ENCODE data around the gene KLF5. TPM values are rescaled to one million over a fixed set of nuclear protein-coding genes. Genes with fewer than 3 reads are reported as not detected.
A peak's percentile ranks its signal among the peaks of the same experiment; 100 is the strongest.
"Not testable (repeated sequence)": the region's sequence is repeated elsewhere in the genome, so short reads cannot be mapped to it uniquely, and the experiment has no call there.

Gene KLF5
- 4.9 TPM for polyA plus RNA-seq (2013, experiment 1 of 2; ENCODE audit: insufficient read length)
- polyA plus RNA-seq (2013, experiment 2 of 2; ENCODE audit: insufficient read length), result 8.1 TPM

DNA sequence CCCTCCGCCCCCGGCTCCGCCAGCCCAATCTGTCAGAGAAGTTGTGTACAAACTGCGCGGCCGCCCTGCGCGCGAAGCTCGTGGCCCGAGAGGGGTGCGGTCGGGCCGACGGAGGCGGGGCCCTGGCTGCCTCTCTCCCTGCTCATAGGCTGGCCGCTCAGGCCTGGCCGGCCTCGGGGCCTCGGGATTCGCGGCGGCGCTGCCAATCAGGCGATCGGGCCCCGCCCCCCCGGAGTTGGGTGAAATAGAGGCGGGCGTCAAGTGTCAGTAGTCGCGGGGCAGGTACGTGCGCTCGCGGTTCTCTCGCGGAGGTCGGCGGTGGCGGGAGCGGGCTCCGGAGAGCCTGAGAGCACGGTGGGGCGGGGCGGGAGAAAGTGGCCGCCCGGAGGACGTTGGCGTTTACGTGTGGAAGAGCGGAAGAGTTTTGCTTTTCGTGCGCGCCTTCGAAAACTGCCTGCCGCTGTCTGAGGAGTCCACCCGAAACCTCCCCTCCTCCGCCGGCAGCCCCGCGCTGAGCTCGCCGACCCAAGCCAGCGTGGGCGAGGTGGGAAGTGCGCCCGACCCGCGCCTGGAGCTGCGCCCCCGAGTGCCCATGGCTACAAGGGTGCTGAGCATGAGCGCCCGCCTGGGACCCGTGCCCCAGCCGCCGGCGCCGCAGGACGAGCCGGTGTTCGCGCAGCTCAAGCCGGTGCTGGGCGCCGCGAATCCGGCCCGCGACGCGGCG is at the start of gene KLF5:
Gene KLF5 (plus strand): TSS at position 270 of the 724 bp plus-strand sequence. CDS start 323 bp downstream, at position 593.
- peak; percentile 92 for DNase-seq

DNA sequence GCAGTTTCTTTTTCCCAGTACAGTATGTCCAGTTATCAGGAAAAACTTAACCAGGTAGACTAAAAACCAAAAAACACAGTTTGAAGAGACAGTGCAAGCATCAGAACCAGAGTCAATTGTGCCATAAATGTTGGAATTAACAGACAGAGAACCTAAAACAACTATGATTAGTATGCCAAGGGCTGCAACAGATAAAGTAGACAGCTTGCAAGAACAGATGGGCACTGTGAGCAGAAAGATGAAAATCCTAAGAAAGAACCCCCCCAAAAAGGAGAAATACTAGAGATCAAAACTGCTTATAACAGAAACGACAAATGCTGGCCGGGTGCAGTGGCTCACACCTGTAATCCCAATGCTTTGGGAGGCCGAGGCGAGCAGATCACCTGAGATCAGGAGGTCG is 47.1 kb upstream of the KLF5 start:
- no peak for DNase-seq

DNA sequence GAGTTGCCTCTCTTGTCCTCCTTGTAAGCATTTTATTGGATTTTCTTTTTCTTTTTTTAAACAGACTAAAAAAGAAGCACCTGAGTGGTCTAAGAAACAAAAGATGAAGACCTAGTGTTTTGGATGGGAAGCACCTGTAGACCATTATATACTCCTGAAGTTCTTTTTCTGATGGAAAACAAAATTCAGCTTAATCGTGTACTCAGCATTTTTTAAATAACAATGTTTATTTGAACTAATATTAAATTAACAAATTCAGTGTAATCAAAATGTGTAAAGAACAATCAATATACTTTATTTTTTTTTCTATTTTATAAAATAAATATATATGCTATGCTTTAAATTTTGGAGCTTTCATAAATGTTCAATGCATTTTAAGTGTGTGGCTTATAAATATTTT is 43.0 kb upstream of the KLF5 start:
- DNase-seq, result no peak

DNA sequence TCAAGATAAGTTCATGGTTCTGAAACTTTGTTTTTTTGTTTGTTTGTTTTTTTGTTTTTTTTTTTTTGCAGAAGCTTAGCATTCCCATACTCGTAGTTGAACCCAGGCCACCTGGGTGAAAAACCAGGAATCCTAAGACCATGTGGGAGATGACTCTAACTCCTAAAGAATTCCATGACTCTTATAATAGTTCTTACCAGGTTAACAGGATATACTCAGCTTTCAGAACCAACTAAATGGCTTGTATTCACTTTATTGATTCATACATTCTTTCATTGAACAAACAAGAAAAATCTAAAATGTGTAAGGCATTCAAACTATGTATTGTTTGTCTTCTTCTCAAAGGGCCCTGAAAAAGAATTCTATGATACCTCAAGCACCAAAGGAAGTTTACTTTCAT is 40.5 kb upstream of the KLF5 start:
- DNase-seq, result peak; percentile 59

DNA sequence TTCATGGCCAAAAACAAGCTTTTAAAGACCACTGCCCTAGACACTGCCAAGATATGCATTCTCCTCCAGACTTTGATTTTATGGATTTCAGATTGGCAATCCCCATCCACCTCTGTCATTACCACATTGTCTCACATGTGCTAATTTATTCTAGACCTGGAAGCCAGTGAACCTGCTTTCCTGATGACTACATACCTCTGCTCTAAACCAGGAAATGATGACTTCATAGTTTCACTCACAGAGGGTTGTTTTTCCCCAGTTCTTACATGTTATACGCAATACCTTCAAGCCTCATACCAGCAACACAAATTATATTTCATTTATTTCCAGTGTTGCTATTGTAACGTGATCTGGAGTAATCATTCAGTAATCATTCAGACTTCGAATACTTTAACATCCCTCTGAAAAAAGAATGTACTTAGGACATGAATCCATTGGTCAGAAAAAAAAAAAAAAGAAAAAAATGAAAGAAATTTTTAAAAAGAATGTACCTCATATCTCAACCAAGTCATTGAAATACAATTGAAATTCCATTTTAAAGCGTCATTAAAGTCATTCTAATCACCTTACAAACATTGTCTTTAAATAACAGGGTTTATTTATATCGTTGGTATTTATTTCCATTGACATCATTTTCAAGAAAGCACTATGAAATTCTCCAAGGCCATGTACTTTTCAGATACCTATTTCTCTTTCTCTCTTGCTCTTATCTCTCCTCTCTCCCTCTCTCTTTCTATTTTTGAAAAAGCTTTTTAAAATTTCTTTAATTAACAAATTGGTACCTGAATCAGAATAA is 33.4 kb upstream of the KLF5 start:
- DNase-seq, result peak; percentile 9

DNA sequence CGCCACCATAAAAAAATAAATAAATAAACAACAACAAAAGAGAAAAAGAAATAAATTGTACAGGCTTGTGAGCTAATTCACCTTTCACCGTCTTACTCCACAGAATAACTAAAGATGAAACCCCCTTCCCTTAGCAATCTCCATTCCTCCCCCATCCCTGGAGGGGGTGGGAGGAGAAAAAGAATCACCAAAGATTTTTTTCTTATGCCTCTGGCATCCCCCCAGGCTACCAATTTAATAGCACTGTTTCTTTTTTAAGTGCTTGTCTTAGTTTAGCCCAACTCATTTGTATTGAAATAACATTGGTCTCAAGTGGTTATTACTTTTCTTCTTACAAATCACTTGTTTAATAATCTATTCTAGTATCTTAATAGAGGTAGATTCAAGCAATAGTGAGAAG is 23.9 kb upstream of the KLF5 start:
- no peak for DNase-seq

DNA sequence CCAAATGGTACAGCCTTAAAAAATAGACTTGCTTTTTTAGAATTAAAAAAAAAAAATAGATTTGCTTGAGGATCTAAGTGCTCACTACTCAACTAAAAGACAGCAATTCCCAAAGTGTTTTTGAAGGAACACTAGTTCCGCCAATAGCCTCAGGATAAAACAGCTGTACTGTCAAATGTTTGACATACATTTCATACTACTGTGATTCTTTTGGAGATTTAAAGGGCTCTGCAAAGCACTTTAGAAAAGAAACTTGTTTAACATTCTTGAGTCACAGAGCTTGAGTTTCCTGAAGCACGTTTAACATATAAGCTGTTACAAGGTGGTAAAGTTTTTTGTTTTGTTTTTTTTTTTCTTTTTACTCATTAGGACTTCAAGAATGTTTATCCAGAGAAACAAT is 23.1 kb upstream of the KLF5 start:
- DNase-seq, result no peak

DNA sequence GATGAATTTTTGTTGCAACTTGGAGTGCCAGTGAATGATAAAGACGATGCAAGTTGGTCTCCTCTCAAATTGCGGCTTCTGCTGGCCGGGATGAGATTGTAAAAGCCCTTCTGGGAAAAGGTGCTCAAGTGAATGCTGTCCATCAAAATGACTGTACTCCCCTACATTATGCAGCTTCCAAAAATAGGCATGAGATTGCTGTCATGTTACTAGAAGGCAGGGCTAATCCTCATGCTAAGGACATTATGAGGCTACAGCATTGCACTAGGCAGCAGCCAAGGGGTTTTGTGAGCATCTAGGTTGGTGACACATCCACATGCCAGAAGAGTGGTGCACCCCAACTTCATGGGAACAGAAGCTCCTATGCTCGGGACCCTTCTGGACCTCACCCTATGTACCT is 22.2 kb upstream of the KLF5 start:
- no peak for DNase-seq

DNA sequence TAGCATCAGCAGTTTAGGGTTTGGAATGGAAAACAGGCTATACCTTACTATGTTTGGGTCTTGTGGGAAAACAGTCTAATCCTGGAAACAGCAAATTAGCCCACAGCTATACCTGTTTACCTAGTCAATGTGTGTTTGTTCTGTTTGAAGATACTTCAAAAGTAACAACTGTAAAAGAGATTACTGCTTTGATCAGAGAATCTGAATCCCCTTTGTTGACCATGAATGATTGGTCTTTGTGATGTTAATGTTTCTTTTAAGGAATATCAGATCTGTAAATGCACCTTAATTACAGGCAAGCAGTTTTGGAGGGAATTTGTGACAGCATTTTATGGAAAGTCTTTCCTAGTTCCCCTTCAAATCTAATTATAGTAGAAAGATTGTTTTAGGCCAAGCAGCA is 20.7 kb upstream of the KLF5 start:
- DNase-seq, result no peak

DNA sequence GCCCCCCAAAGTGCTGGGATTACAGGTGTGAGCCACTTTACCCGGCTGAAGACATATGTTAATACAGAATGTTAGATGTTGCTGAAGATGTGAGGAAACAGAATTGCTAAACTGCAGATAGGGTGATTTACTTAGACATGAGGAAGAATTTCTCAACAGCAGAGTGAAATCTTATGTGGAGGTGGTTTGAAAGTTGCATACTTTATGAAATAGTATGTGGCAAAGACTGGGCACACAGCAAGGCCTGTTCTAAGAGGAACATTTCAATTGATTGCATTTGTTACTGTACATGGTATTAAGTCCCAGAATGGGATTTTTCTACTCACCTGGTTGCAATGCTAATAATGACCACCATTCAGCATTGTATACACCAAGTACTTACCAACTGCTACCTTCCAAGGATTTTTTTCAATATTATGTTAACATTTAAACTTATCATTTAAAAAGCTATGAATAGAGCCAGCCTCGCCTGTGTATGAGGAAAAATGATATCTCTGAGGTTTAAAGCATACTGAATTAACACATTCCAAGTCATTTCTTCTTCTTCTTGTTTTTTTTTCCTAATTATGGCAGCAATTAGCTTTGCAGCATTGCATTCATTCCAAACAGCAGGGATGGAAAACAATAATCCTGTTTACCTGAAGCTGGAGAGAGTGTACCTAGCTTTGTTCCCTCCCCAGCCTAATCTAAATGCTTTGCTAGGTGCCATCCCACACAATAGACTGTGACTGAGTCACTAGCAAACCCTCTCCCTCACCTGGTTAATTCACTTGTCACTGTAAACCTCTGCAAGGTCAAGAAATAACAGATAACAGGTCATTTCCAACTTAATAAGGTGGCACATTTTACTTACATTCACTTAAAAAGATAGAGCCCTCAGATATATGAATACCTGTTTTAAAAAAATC is 19.4 kb upstream of the KLF5 start:
- no peak for DNase-seq

DNA sequence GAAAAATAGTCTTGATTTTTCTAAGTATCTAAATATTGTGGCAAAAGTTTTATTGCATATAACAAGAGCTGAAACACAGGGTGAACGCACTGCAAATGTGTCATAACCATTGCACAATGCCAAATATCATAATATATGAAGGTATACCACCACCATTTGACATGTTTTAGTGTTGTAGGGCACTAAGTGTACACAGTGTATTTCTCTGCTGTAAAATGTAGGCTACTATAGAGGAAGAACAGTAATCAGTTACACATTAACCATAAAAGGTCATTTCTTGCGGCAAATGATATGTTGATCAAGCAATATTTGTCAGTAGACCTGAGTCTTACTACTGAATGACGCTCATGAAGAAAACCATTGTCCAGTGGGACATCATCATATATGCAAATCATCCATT is 18.3 kb upstream of the KLF5 start:
- no peak for DNase-seq

DNA sequence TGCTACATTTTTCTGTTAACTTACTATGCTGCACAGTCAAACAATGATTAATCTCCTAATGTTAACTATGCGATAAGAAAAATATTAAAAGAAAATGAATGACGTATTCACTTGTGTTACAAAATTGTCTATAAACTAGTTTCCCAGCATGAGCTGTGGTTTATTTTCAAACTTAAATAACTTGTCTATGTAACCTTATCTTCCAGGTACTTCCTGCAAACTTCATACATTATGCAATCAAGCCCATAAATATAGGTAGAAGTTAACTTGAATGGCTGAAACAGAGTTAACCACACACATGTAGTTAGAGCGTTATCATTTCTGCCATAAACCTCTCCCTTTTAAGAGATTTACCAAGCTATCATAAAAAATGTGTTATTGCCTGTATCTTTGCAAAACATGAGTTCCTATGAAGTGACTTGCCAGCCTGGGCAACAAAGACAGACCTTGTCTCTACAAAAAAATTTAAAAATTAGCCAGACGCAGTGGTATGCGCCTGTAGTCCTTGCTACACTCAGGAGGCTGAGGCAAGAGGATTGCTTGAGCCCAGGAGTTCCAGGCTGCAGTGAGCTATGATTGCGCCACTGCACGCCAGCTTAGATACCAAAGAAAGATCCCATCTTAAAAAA is 17.7 kb upstream of the KLF5 start:
- no peak for DNase-seq

DNA sequence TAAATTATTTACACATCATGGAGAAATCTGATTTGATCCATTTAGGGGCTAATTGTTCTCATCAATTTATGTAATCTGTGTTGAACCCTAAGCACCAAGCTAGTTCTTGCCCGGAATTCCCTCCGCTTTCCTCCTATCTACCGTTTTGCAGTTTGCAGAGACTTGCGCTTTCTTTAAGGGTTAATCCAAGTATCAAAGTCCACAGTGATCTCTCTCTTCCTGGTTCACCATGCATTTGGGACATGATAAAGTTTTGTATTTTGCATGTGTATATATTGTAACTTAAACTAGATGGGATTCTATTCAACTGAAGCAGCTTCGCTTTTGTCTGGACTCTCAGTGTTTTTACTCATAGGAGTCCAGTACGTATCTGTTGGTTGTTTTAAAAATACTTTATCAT is 13.8 kb upstream of the KLF5 start:
- DNase-seq, result no peak

DNA sequence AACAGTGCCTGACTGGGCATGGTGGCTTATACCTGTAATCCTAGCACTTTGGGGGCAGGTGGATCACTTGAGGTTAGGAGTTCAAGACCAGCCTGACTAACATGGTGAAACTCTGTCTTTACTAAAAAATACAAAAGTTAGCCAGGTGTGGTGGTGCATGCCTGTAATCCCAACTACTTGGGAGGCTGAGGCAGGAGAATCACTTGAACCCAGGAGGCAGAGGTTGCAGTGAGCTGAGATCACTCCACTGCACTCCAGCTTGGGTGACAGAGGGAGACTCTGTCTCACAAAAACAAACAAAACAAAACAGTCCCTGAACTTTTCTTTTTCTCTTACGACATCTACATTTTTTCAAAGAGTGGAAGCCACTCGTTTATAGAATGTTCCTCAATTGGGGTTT is 10.2 kb upstream of the KLF5 start:
- not testable (repeated sequence) for DNase-seq

DNA sequence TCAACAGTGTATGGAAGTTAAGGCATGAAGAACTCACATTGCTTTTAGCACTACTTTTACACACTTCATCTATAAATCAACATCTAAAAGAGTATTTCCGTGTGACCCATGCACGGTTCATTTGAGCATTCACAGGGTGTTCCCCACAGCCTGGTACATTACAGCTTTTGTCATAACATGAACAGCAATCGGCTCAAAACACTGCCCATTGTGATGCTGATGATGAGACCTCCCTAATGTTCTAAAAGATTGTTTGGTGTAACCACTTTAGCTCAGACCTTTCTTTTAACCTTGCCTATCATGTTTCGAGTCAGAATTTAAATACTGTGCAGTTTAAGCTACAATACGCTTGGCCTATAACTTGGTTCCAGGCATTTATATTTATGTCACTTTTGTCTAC is 4.1 kb upstream of the KLF5 start:
- no peak for DNase-seq

DNA sequence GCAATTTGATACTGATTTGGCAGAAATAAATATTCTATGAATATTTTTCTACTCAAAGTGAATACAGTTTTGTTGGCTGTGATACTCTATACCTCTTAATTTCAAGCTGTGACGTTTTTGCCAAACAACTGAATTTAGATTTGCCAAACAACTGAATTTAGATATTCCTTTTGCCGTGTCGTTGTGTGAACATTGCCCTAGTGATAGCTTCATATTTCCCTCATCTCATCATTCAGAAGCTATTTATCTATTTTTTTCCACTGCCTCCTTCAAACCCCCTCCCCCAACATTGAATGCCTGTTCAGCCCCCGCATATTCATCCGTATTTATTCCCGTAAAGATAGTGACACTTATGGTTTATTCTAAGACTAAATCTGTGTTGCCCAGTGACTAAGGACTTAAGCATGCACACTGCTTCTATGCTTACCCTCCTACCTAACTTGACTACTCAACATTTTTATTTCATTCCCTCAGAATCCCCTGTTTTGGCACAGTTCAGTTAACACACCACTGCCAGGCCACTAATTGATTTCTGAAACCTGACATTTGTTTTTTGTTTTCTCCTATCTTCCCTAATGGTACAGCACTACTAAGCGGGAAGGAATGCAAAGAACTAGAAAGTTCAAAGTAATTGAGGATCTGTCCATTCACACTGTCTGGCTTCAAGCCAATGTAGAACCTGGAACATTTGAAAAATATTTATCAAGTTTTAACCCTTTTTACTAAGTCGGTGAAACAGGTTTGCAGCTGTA is 2.8 kb upstream of the KLF5 start:
- peak; percentile 75 for DNase-seq

DNA sequence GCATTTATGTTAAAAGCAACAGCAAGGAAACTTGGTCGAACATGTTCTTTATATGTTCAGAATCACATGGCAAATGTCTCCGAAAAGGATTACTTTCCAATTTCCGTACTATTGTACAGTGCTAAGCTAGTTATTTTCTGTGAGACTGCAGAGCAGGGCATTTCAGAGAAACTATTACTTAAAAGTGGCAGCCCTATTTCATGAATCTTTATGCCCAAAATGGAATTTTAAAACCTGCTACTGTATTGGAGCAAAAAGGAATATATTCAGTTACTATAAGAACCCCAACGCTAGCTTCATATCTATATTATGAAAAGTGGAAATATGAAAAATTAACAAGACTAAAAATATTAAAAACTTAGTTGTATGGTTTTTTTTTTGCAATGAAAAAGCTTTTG is 2.2 kb upstream of the KLF5 start:
- no peak for DNase-seq

DNA sequence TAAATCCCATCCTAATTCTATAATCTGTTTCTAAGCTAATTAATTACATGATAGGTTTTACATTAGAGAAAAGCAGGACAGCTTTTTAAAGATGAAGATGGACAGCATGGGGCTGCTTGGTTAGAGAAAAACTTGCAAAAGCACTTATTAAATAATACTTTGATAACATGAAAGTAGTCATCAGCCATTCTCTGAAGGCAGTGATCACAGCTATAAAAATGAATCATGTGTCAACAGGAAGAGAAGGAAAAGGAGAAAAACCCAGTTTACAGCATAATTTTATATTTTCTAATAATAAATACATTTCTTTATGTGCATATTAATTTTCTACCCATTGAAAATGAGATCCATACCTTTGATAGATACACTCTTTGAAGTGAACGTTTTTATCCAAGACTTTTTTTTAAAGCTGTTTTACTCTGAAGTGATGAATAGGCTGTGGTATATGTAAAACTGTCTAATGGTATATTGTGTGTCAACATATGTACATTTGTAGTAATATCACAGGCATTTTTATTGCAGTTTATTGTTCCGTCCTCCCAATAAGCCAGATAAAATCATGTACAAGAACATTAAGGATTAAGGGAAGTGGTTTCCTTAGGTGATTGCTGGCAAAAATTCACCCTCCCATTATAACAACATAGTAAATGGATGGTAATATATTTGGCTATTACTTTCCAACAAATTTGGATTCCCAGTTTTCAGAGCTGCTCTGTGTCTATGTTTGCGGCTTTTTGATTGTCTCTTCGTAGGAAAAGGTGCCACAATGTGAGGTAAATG is 1.3 kb upstream of the KLF5 start:
- DNase-seq, result no peak

DNA sequence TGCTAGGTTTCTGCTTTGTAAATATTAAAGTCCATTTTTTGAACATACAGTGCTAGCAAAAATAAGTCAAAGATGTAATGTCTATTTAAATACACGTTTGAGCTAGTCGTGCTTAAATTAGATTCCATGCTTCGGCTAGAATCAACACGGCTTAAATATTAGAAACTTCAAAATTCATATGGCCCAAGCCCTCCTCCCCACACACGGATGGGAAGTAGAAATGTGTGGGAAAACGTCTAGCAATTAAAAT is 816 bp upstream of the KLF5 start:
- no peak for DNase-seq

DNA sequence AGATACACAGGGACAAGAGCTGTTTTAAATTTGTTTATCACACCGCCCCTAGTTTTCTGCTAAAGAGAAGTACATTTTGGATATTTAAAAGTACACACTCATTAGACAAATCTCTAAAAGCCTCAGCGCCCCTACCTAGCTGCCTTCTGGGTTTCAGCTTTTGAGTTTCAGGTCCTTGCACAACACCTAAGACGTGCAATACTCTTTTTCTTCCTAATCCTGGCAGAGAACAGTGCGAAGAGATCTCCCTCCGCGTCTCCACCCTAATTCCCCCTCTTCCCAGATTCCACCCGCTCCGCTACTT is 421 bp upstream of the KLF5 start:
- DNase-seq, result no peak

DNA sequence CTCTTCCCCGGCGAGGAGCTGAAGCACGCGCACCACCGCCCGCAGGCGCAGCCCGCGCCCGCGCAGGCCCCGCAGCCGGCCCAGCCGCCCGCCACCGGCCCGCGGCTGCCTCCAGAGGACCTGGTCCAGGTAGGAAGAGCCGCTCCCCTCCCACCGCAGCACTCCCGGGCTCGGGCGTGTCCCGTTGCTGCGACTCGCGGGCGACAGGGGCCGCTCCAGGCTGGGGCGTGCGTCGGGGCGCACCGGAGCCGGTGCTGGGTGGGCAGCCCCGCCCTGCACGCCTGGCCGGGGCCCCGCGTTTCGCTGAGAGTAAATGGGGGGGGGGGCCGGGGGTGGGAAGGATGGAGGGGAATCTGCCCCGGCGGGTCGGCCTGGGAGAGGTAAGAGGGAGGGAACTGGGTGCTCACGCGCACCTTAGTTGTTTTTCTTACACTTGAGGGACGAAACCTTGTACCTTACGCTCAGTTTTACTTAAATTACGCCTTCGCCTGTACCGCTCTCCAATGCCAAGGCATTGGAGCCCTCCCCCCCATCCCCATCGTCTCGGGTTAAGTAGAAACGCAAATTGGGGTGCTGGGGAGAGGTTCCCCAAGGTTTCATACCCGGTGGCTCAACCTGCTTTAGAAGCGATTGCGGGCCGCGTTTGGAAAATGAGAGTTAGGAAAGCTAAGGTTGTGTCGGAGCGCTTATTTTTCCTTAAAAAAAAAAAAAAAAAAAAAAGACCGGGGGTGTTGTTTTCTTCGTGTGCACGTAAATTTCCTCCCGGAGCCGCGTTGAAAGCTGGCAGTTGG is 850 bp downstream of the KLF5 start:
- peak; percentile 42 for DNase-seq

Data from fibroblast of skin of back (primary cell).